ENCODE results near the gene SEZ6L2. TPM values are rescaled to one million over a fixed set of nuclear protein-coding genes. Genes with fewer than 3 reads are reported as not detected.

Gene SEZ6L2
- total and polyA plus RNA-seq, 2 of the 8 experiments (the other 6 are each of a cell fraction or from before 2014, with no cell fraction given) = 43.5 to 47.7 TPM

- no peak overlapping the region for H2AK5ac ChIP-seq (ENCODE audit: low read depth, low read length)
- peak overlapping the region; percentile 59 to 99 (median 90) for H3K4me3 ChIP-seq (ENCODE audit: extremely low read depth in 1 of 4, insufficient read depth in 2 of 4, low read depth in 3 of 4, low read length in 4 of 4)
- ChIA-PET CTCF (ENCODE audit: partially characterized antibody) (interaction anchor here (1.0 to 2.9 kb wide), 6 partner anchors 10 to 133 kb away, joined by 3 to 12 read pairs (median 4); partner anchors contain the start of genes CDIPT, TAOK2 and TLCD3B), POLR2A (ENCODE audit: partially characterized antibody) (interaction anchor here (0.9 to 5.7 kb wide), 14 partner anchors 12 to 133 kb away, joined by 3 to 52 read pairs (median 4); partner anchors contain the start of genes KCTD13 and TLCD3B)
- H4K20me1 ChIP-seq (replicated peaks in 1 of 2; ENCODE audit: control insufficient read depth in 1 of 2, insufficient read depth in 2 of 2, low read length in 2 of 2) = peaks cover 0 to 3% of the 10 kb centered on the region in 2 experiments
- no peak overlapping the region for H2BK20ac ChIP-seq (ENCODE audit: low read length)
- 0 out of 2 replicates have a peak, but pooled peaks cover 2% of the 10 kb centered on the region for H3K79me1 ChIP-seq (ENCODE audit: low read depth, low read length)
- 3% methylated on average over 7 of the region's 25 CpGs; no CpG with 5 or more reads in 1 of the 2 experiments for WGBS, 2 experiments (ENCODE audit: extremely low coverage in 1 of 2, insufficient coverage in 1 of 2, insufficient read length in 1 of 2, insufficient replicate concordance in 2 of 2, low coverage in 1 of 2, low lambda C conversion rate in 2 of 2, missing lambda C conversion rate in 1 of 2)
- H3K4me1 ChIP-seq (replicated peaks in 1 of 4; ENCODE audit: control insufficient read depth in 3 of 4, insufficient read depth in 4 of 4, low read length in 3 of 4) = peaks cover 0 to 14% (median 3%) of the 10 kb centered on the region in 4 experiments; a peak in 6 of 7 replicates
- no peak overlapping the region for H2BK120ac ChIP-seq (replicated peaks; ENCODE audit: low read depth, low read length)
- no peak overlapping the region for H3K23ac ChIP-seq (ENCODE audit: insufficient read length)
- H4K5ac ChIP-seq (ENCODE audit: insufficient read length, low read depth, low read length) = no peak overlapping the region
- no peak for TF ChIP-seq TEAD4 (IDR thresholded peaks at IDR 0.05; ENCODE audit: low read depth, low read length)
- 0 out of 3 replicates have a peak, but pooled peaks of 1 of the 2 experiments have one; percentile 29 for TF ChIP-seq POLR2A (IDR thresholded peaks at IDR 0.05; ENCODE audit: control extremely low read depth in 1 of 2, low read depth in 2 of 2, low read length in 2 of 2)
- TF ChIP-seq PHF8 (conservative IDR thresholded peaks at IDR 0.05; ENCODE audit: low read depth, low read length) = peak; percentile 60
- no peak for TF ChIP-seq RFX5 (IDR thresholded peaks at IDR 0.05; ENCODE audit: borderline replicate concordance, low read depth, low read length)
- TF ChIP-seq USF2 (IDR thresholded peaks at IDR 0.05; ENCODE audit: low read length) = no peak
- 0 out of 2 replicates have a peak, but pooled peaks have one; percentile 36 for TF ChIP-seq BRCA1 (IDR thresholded peaks at IDR 0.05; ENCODE audit: low read depth, low read length)
- TF ChIP-seq CHD2 (IDR thresholded peaks at IDR 0.05; ENCODE audit: low read length) = peak; percentile 77
- peak overlapping the region in 3 of 4 experiments; percentile 51 to 73 (median 70); a peak in 6 of 7 replicates for H3K9ac ChIP-seq (replicated peaks in 1 of 4; ENCODE audit: extremely low read depth in 1 of 4, low read depth in 3 of 4, low read length in 3 of 4)
- DNase-seq (ENCODE audit: low read depth in 1 of 2, low spot score in 2 of 2) (peak in 1 of 2 experiments; percentile 90), FAIRE-seq (no peak)
- no peak overlapping the region for H2BK15ac ChIP-seq (ENCODE audit: low read length)
- H3K4ac ChIP-seq (replicated peaks; ENCODE audit: insufficient read length, low read depth, low read length) = no peak overlapping the region
- no peak overlapping the region for H3K14ac ChIP-seq (ENCODE audit: insufficient read length)
- no peak overlapping the region for H2AFZ ChIP-seq (ENCODE audit: low read length)
- no peak overlapping the region for H2BK12ac ChIP-seq (ENCODE audit: low read depth, low read length)
- peak overlapping the region; percentile 87 to 99 for H3K4me2 ChIP-seq (ENCODE audit: insufficient read depth in 1 of 2, low read depth in 2 of 2, low read length in 2 of 2)
- H4K91ac ChIP-seq (replicated peaks; ENCODE audit: insufficient read length, low read length) = no peak overlapping the region
- no peaks in the 10 kb centered on the region for H3K27me3 ChIP-seq (replicated peaks in 1 of 4; ENCODE audit: control insufficient read depth in 3 of 4, extremely low read depth in 1 of 4, insufficient read depth in 3 of 4, low read length in 3 of 4)
- no peaks in the 10 kb centered on the region; a peak in 1 of 8 replicates for H3K36me3 ChIP-seq (ENCODE audit: control insufficient read depth in 2 of 4, insufficient read depth in 4 of 4, low read length in 3 of 4)
- no peaks in the 10 kb centered on the region for H3K79me2 ChIP-seq (ENCODE audit: control insufficient read depth in 1 of 2, insufficient read depth in 2 of 2, low read length in 2 of 2)
- H3K27ac ChIP-seq (ENCODE audit: low read depth, low read length) = no peak overlapping the region; the same call in 1 of the 2 replicates
- peak overlapping the region; percentile 60; the same call in 1 of the 2 replicates for H2BK5ac ChIP-seq (ENCODE audit: low read depth, low read length)
- peak overlapping the region; percentile 60 for H3K18ac ChIP-seq (ENCODE audit: extremely low read depth, low read length)
- H3K23me2 ChIP-seq (ENCODE audit: low read depth, low read length) = peaks cover 24% of the 10 kb centered on the region
- no peaks in the 10 kb centered on the region for H3K9me3 ChIP-seq (ENCODE audit: insufficient read depth in 2 of 2, low read depth in 1 of 2, low read length in 1 of 2)
- H4K8ac ChIP-seq (ENCODE audit: extremely low read depth, insufficient read depth, low read length) = no peak overlapping the region; the same call in 1 of the 2 replicates
- H3K56ac ChIP-seq (replicated peaks; ENCODE audit: insufficient read length, low read depth, low read length) = no peak overlapping the region
These were observed 390 bp downstream of the SEZ6L2 start for GRCh38 chr16:29898804-29899515.
